Measurements from ENCODE around the gene ARMC12.

Gene ARMC12

GRCh38 chr6:35718911-35719381, 17.9 kb upstream of the ARMC12 start:
- TF ChIP-seq CTCF (IDR thresholded peaks at IDR 0.05; ENCODE audit: low read depth, low read length, missing control alignments) = no peak
- H3K4me3 ChIP-seq (ENCODE audit: low read depth, low read length) = no peak overlapping the region
- DNase-seq (ENCODE audit: low read depth) = no peak

GRCh38 chr6:35719404-35719829, 17.4 kb upstream of the ARMC12 start:
- no peak for DNase-seq (ENCODE audit: low read depth)
- no peak for TF ChIP-seq CTCF (IDR thresholded peaks at IDR 0.05; ENCODE audit: low read depth, low read length, missing control alignments)
- H3K4me3 ChIP-seq (ENCODE audit: low read depth, low read length) = no peak overlapping the region

- peak overlapping the region; percentile 26 for H3K4me3 ChIP-seq (ENCODE audit: low read depth, low read length)
- peak; percentile 40 for DNase-seq (ENCODE audit: low read depth)
- TF ChIP-seq CTCF (IDR thresholded peaks at IDR 0.05; ENCODE audit: low read depth, low read length, missing control alignments) = no peak
Measured at GRCh38 chr6:35719830-35720733, 16.8 kb upstream of the ARMC12 start.

GRCh38 chr6:35722121-35722761, 14.6 kb upstream of the ARMC12 start:
- H3K4me3 ChIP-seq (ENCODE audit: low read depth, low read length) = no peak overlapping the region
- no peak for DNase-seq (ENCODE audit: low read depth)
- TF ChIP-seq CTCF (IDR thresholded peaks at IDR 0.05; ENCODE audit: low read depth, low read length, missing control alignments) = no peak

- no peak for DNase-seq (ENCODE audit: low read depth)
- TF ChIP-seq CTCF (IDR thresholded peaks at IDR 0.05; ENCODE audit: low read depth, low read length, missing control alignments) = no peak
- no peak overlapping the region for H3K4me3 ChIP-seq (ENCODE audit: low read depth, low read length)
Measured at GRCh38 chr6:35723587-35723986, 13.2 kb upstream of the ARMC12 start.

- no peak overlapping the region for H3K4me3 ChIP-seq (ENCODE audit: low read depth, low read length)
- no peak for TF ChIP-seq CTCF (IDR thresholded peaks at IDR 0.05; ENCODE audit: low read depth, low read length, missing control alignments)
- DNase-seq (ENCODE audit: low read depth) = no peak
Measured at GRCh38 chr6:35724059-35724458, 12.8 kb upstream of the ARMC12 start.
